ENCODE data around the gene GRIA1.
"Not testable (repeated sequence)": the region's sequence is repeated elsewhere in the genome, so short reads cannot be mapped to it uniquely, and the experiment has no call there.

The GRIA1 gene

GRCh38 chr5:153792305-153792704 is 301.8 kb downstream of the GRIA1 start:
- DNase-seq: no peak

DNA sequence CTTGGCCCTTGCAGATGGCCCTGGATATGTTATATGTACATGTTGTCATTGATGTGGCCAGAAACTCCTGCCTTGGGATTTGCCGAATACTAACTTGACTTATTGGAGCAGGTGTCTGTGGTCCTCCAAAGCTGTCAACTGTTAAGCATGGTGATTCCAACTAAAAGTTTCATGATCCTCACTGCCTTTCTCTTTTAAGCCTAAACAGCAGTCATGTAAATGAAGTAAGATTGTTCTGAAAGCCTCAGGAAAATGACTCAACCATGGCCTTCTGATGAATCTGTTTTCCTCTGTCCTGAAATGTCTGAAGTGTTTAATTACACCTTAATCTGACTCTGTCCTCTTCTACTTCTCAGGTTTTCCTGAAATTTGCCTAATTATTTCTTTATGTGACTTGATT is 303.2 kb downstream of the GRIA1 start:
- no peak for DNase-seq

DNA sequence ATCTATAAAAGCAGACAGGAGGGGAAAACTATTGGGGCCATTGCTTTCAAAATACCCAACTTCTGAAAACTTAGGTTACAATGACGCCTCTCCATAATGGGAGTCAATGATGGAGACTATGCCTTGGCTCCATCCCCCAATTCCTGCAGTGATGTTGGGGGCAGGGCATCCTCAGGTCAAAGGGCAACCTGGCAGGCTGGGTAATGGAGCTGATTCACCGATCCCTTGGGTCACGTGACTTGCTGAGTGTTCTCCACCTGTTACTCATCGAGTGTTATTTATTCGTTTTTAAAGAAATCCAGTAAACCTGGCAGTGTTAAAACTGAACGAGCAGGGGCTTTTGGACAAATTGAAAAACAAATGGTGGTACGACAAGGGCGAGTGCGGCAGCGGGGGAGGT is 303.9 kb downstream of the GRIA1 start:
- DNase-seq: no peak

DNA sequence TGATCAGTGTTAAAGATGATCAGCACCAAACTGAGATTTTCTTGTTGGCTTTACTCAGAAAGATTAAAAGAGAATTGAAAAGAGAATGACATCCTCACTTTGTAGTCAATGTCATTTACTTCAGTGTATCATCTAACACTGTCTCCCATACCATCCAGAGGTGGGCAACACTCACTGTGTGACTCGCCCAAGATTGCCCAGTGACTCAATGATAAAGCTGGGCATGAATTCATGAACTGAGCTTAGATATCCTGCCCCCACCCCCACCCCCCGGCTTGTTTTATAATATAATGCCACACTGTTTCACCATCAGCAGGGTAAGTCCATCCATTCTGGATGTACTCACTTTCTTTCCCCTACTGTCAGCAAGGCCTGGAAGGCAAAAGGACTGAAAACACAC is 306.1 kb downstream of the GRIA1 start:
- no peak for DNase-seq

DNA sequence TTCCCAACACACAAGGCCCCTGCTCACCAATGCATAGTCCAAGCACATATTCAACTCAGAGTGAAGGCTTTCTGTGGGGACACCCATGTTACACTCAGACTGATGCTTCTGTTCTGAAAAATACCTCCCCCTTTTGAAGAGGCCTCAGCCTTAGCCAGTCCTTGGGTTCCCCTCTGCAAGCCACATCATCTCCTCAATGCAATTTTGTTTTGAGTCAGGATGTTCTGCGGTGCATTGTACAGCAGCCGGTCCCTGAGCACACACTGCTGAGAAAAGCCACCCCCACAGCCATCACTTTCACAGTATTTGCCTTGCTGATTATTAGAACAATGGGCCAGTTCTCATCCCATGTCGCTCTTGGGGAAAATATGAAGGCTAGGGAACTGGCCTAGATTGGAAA is 307.0 kb downstream of the GRIA1 start:
- DNase-seq: no peak

GRCh38 chr5:153798830-153799229 is 308.4 kb downstream of the GRIA1 start:
- no peak for DNase-seq

DNA sequence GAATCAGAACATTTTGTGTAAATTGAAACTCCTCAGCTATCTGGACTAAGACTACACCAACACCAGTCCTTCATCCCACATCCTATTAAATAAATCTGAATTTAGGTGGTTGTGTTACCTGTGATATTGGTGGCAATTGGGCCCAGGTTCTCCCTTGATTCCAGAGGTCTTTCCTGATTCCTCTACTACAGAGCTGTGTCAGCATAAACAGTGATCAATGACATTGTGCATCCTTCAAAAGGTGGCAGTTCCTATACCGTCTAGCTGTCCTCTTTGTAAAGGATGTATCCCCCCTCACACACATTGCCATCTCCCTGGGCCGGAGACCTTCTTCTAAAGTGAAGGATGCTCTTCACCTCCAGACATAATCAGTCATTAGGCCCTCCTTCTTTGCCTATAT is 309.0 kb downstream of the GRIA1 start:
- no peak for DNase-seq

- DNase-seq: no peak
Measured at GRCh38 chr5:153802050-153802821, 311.8 kb downstream of the GRIA1 start.

- no peak for DNase-seq
Measured at GRCh38 chr5:153807801-153808200, 317.3 kb downstream of the GRIA1 start.

DNA sequence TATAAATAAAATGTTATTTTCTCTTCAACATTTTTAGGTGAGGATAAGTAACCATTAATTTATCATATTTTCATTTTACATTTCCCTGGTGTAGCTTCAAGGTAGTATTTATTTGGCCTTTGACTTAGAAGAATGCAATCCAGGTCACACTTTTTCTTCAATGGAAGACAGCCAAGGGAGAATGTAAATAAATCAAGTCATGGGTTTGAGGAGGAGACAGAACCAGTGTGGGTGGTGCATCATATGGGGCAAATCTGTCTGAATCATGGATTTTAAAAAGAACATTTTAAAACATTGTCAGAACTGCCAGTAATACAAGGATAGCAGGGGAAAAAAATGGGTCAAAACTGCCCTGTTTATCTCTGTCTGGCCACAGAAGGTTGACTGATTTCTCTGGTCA is 318.7 kb downstream of the GRIA1 start:
- no peak for DNase-seq

- no peak for DNase-seq
Measured at GRCh38 chr5:153813901-153814300, 323.4 kb downstream of the GRIA1 start.

DNA sequence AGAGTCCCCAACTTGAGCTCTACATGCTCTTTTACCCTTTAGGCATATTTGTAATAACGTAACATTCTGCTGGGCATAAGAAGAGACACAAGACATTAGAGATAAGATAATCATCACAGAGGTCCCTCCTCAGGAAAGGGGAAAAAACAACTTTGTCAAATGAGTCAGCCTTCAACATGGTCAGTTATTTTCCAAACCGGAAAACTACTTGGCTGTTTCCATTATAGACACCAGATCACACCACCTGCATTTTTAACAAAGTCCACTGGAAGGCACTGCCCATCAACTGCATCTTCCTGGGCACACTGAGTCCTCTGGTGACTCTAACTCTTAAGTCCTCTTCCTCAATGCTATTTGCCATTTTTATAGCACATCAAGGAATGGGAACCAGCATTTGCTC is 326.4 kb downstream of the GRIA1 start:
- no peak for DNase-seq

- DNase-seq: no peak
Measured at GRCh38 chr5:153818626-153819025, 328.2 kb downstream of the GRIA1 start.

DNA sequence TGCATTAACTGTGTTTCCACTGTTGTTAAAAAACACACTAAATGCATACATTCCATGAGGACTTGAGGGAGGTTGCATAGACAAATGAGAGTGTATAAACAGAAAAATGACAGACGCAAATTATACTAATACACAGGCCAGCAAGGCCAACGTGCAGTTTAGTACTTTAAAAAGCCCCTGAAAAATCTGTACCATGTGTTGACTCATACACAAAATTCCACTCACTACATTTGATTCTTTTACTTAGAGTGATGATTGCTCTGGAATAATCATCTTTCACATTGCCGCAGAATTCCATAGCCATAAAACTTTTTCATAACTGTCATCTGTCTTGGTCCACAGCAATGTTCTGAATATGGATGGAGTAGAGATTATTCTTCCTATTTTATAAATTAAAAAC is 332.6 kb downstream of the GRIA1 start:
- no peak for DNase-seq

GRCh38 chr5:153824909-153825308 is 334.4 kb downstream of the GRIA1 start:
- DNase-seq: no peak

DNA sequence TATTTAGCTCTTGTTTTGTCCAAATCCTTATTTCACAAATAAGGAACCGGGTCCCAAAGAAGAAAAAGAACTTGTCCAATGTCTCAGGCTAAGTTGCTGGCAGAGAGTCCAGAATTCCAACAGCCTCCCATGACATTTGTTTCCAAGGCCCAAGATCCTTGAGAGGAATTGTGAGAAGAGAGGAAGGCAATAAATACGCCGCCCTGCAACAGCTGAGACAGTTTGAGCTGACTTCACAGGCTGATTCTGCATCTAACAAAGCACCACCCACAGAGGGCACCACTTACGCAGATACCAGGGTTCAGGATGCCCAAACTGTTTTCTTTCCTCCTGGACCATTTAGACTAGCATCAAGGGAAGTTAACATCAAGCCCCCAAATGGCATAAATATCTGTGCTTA is 336.9 kb downstream of the GRIA1 start:
- no peak for DNase-seq

DNA sequence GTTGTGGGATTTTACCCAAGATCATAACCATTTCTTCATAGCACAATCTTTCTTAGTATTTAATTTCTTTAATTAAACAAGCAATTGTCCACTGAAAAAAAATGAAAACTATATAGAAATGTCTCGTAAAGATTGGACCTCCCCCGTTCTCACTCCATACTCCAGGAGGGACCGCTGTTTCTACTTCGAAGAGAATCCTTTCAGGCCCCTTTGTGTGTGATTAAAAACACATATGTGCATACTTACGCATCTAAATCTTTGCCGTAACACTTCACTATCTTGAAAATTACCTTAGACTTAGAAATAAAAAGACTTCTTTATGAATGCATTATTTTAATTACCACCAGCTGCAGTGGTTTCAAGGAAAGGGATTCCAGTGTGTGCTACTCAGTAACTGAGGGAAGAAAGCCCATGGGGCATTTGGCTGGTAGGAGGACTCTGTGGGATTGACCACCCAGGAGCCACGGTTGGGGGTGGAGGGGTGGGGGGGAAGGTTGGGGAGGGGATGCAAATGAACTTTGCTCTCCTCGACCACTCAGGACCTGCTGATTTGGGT is 339.1 kb downstream of the GRIA1 start:
- no peak for DNase-seq

DNA sequence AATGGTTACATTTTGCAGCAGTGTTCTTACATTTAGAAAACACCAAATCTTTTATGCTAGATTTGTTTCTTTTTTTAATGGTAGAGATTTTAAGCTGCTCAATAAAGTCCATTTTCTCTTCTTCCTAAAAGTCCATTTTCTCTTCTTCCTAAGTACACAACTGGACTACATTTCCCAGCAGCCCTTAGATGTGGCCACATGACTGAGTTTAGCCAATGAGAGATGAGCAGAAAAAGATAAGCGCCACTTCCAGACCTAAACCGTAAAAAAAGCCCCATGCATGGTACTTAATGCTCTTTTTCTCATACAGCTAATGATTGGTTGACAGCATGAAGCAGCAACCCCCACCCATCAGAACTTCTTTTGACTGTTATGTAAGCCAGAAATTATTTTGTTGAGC is 341.5 kb downstream of the GRIA1 start:
- DNase-seq: no peak

DNA sequence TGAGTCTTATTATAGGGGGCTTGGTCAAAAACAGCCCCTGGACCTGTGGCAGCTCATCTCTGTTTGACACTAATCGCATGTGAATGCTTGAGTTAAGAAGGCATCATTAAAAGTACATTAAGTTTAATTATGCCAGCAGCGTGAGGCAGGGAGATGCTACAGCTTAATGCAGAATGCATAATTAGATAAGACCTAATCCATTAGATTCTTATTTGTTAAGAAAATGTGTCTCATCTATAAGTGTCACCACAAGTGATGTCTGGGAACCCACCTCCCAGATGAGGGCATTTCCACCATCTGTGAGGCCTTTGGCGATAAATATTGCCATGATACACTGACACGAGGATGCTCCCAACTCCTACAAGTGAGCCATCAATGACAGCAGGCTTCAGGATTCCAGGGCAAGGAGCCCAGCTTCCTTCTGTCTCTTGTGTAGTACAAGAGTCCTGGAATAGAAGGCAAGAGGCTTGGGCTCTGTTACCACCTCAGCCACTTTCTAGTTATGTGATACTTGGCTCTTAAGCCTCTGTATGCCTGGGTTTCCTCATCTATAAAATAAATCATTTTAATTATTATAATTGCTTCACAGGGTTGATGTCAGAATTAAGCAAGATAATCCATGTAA is 345.5 kb downstream of the GRIA1 start:
- DNase-seq: no peak

- DNase-seq: not testable (repeated sequence)
Measured at GRCh38 chr5:153849303-153850113, 359.0 kb downstream of the GRIA1 start.

GRCh38 chr5:153860195-153860886 is 369.9 kb downstream of the GRIA1 start:
- no peak for DNase-seq

DNA sequence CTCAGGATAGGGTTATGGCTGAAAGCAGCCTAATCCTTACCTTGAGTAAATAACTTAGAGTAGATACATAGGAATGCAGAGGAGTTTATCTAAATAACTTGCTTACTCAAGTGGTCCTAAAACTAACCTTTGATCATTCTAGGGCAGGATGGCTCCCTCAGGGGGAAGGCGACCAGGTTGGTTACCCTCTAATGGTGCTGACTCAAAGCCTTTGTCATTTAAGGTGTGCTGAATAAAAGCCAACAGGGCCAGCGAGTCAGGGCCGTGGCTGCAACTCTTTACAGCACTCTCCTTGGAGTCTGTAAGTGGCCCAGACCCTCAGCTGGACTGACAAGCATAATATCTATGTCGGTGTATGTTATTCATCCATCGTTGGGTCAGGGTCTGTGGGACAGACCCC is 372.4 kb downstream of the GRIA1 start:
- not testable (repeated sequence) for DNase-seq

Measured in AML-193 (cell line).